K562 (cell line): Measurements from ENCODE around the gene MYBPH. TPM values are rescaled to one million over a fixed set of nuclear protein-coding genes. Genes with fewer than 3 reads are reported as not detected.
A peak's percentile ranks its signal among the peaks of the same experiment; 100 is the strongest.

ENCODE experiments used
- ATF1 ChIP-seq, 2 experiments: fragments of 450-650 bp in 1 of 2; IDR thresholded peaks; 2 replicates each; pipeline ENCODE4 v1.6.1; 2016; ENCODE audit warnings: missing compliant biosample characterization in 1 of 2, missing genetic modification characterization in 1 of 2
- BHLHE40 ChIP-seq: IDR thresholded peaks from 2 replicates; pipeline ENCODE4 v1.6.1; 2011; ENCODE audit warnings: low read length, improper control_type of control experiment
- C11orf30 ChIP-seq: fragments of 450-650 bp; IDR thresholded peaks from 2 replicates; pipeline ENCODE4 v1.6.1; 2016; ENCODE audit warnings: low read depth, mild to moderate bottlenecking
- CREB3 ChIP-seq: fragments of 450-650 bp; conservative IDR thresholded peaks from 2 replicates; pipeline ENCODE4 v1.6.1; 2016; ENCODE audit warnings: missing genetic modification characterization, low read depth, mild to moderate bottlenecking, missing compliant biosample characterization, moderate library complexity
- FOXA1 ChIP-seq: fragments of 450-650 bp; IDR thresholded peaks from 2 replicates; pipeline ENCODE4 v1.6.1; 2016; ENCODE audit warnings: mild to moderate bottlenecking, borderline replicate concordance
- HCFC1 ChIP-seq: IDR thresholded peaks from 2 replicates; pipeline ENCODE4 v1.6.1; 2012; ENCODE audit warnings: low read depth, low read length, improper control_type of control experiment
- HMGN3 ChIP-seq: IDR thresholded peaks from 2 replicates; pipeline ENCODE4 v1.6.1; 2011; ENCODE audit warnings: borderline replicate concordance, low read depth, mild to moderate bottlenecking, mixed read lengths, low read length; ENCODE audit not compliant: insufficient read length; ENCODE audit errors: extremely low read depth
- HNRNPL ChIP-seq: fragments of 200-400 bp; formaldehyde crosslinking; IDR thresholded peaks from 2 replicates; pipeline ENCODE4 v1.6.1; 2017; ENCODE audit warnings: low read depth, mild to moderate bottlenecking, low read length
- IFI16 ChIP-seq: fragments of 250-450 bp; sonication (Bioruptor Pico); IDR thresholded peaks from 2 replicates; pipeline ENCODE4 v2.1.2; 2022; ENCODE audit warnings: mild to moderate bottlenecking, inconsistent platforms
- MAZ ChIP-seq, 2 experiments: fragments of 450-650 bp in 1 of 2; sonication (generic) in 1 of 2; formaldehyde crosslinking; IDR thresholded peaks in 1 of 2; conservative IDR thresholded peaks in 1 of 2; 2 replicates each; pipeline versions ENCODE4 v1.4.0 to v1.5.0; 2020; ENCODE audit warnings: mild to moderate bottlenecking in 1 of 2, missing genetic modification reagents in 1 of 2
- PHB ChIP-seq: fragments of 250-450 bp; sonication (Bioruptor Pico); IDR thresholded peaks from 2 replicates; pipeline ENCODE4 v1.5.0; 2021
- PHF8 ChIP-seq: fragments of 200-600 bp; sonication (generic); IDR thresholded peaks from 2 replicates; pipeline ENCODE4 v1.6.1; 2012; ENCODE audit warnings: mixed run types, mild to moderate bottlenecking, inconsistent platforms, low read length, moderate library complexity, borderline replicate concordance
- RB1 ChIP-seq: fragments of 450-650 bp; IDR thresholded peaks from 2 replicates; pipeline ENCODE4 v1.6.1; 2017; ENCODE audit warnings: low read depth, mild to moderate bottlenecking
- RFX1 ChIP-seq: fragments of 450-650 bp; IDR thresholded peaks from 2 replicates; pipeline ENCODE4 v1.6.1; 2016; ENCODE audit warnings: mild to moderate bottlenecking, moderate library complexity
- RHOXF2B ChIP-seq: fragments of 250-450 bp; sonication (Bioruptor Pico); conservative IDR thresholded peaks from 2 replicates; pipeline ENCODE4 v1.5.1; 2021
- SMAD4 ChIP-seq: fragments of 250-450 bp; sonication (Bioruptor Pico); conservative IDR thresholded peaks from 2 replicates; pipeline ENCODE4 v1.8.0; 2021; ENCODE audit warnings: inconsistent platforms, mild to moderate bottlenecking, moderate library complexity
- SNIP1 ChIP-seq: fragments of 450-650 bp; IDR thresholded peaks from 2 replicates; pipeline ENCODE4 v1.7.1; 2017; ENCODE audit warnings: low read depth, mild to moderate bottlenecking
- ZFP36 ChIP-seq: fragments of 150-350 bp; IDR thresholded peaks from 2 replicates; pipeline ENCODE4 v1.6.1; 2018; ENCODE audit warnings: low read length, low read depth; ENCODE audit not compliant: partially characterized antibody
- ZNF212 ChIP-seq: fragments of 450-650 bp; formaldehyde crosslinking; IDR thresholded peaks from 2 replicates; pipeline ENCODE4 v1.4.0; 2020; ENCODE audit warnings: mild to moderate bottlenecking
- ZNF354B ChIP-seq: fragments of 250-450 bp; sonication (Bioruptor Pico); IDR thresholded peaks from 2 replicates; pipeline ENCODE4 v1.4.0; 2020
- ZNF584 ChIP-seq: fragments of 200-800 bp; sonication (Bioruptor generic); IDR thresholded peaks from 2 replicates; pipeline ENCODE4 v1.6.1; 2016; ENCODE audit warnings: low read depth, mild to moderate bottlenecking, missing genetic modification characterization, missing compliant biosample characterization
- ZNF76 ChIP-seq: fragments of 250-450 bp; sonication (Bioruptor Pico); IDR thresholded peaks from 2 replicates; pipeline ENCODE4 v1.4.0; 2020; ENCODE audit warnings: mild to moderate bottlenecking, moderate library complexity, borderline replicate concordance
- ZZZ3 ChIP-seq: fragments of 450-650 bp; IDR thresholded peaks from 2 replicates; pipeline ENCODE4 v1.6.1; 2016; ENCODE audit warnings: antibody characterized with exemption, mild to moderate bottlenecking, moderate library complexity
- polyA plus RNA-seq, 8 experiments: library from polyadenylated mRNA; depleted of rRNA in 4 of 8; stranded (reverse) in 5 of 8; unstranded in 3 of 8; fragments of >200 nt; fragmentation: Nextera tagmentation in 2 of 8; fragmentation: Illumina TruSeq in 1 of 8; extraction: Ambion mirVana in 2 of 8; extraction: Trizol in 1 of 8; gene quantifications; 2 replicates each; pipeline versions ENCODE4 v1.2.1 to v1.2.3, GENCODE V29; 2011 to 2014; ENCODE audit warnings: inconsistent platforms in 1 of 8, missing spikeins in 1 of 8
- total RNA-seq, 7 experiments: library from RNA; depleted of rRNA in 6 of 7; stranded (reverse); fragments of >200 nt in 6 of 7; fragmentation: Illumina TruSeq in 2 of 7; extraction: Trizol in 2 of 7; gene quantifications; 2 replicates each; pipeline versions ENCODE4 v1.2.1 to v1.2.3, GENCODE V29; 2011 to 2021; ENCODE audit warnings: low replicate concordance in 1 of 7

MYBPH gene
- total and polyA plus RNA-seq, 9 of the 15 experiments (the other 6 are each of a cell fraction or from before 2014, with no cell fraction given) = 0.13 TPM; not detected in 8

GRCh38 chr1:203172184-203173010, 3.2 kb downstream of the MYBPH start (continued):
- TF ChIP-seq PHF8 (no peak), CREB3 (no peak), ZNF354B (CRISPR knock-in tag) (no peak), PHB (CRISPR knock-in tag) (no peak), IFI16 (CRISPR knock-in tag) (no peak), FOXA1 (no peak), MAZ (CRISPR knock-in tag; conservative IDR thresholded peaks at IDR 0.05 in 1 of 2, IDR thresholded peaks at IDR 0.05 in 1 of 2) (no peak), ZFP36 (no peak), ZZZ3 (no peak), HCFC1 (peak; percentile 34; the same call in 1 of the 2 replicates), ATF1 (CRISPR knock-in tag; IDR thresholded peaks at IDR 0.05) (no peak), ATF1 (tag; IDR thresholded peaks at IDR 0.05) (no peak), SNIP1 (no peak), ZNF212 (CRISPR knock-in tag) (no peak), SMAD4 (CRISPR knock-in tag) (no peak), C11orf30 (no peak), BHLHE40 (peak; percentile 35; the same call in 1 of the 2 replicates), RFX1 (no peak), RB1 (peak; percentile 40; the same call in 1 of the 2 replicates), ZNF584 (CRISPR knock-in tag) (no peak), RHOXF2B (CRISPR knock-in tag) (no peak), HMGN3 (no peak), ZNF76 (CRISPR knock-in tag) (no peak), HNRNPL (no peak)
